SK-N-MC (cell line): ENCODE measurements around the gene CSNK1G1.

ENCODE experiments used
- DNase-seq: peaks from one replicate; pipeline ENCODE4 v3.0.0-alpha.2; 2011; ENCODE audit warnings: low read depth, low spot score
- H3K27ac ChIP-seq: fragments of 200-600 bp; sonication (generic); 2 replicates; pipeline ENCODE4 v1.5.1; 2016; ENCODE audit warnings: mixed run types
- H3K36me3 ChIP-seq: fragments of 200-600 bp; sonication (generic); 2 replicates; pipeline ENCODE4 v1.6.1; 2017; ENCODE audit warnings: antibody characterized with exemption, low read length, mixed read lengths; ENCODE audit not compliant: insufficient read depth
- H3K4me3 ChIP-seq: fragments of 200-600 bp; sonication (generic); 2 replicates; pipeline ENCODE4 v1.5.1; 2016
- H3K9ac ChIP-seq: fragments of 200-600 bp; sonication (generic); 2 replicates; pipeline ENCODE4 v1.8.0; 2017; ENCODE audit warnings: mixed run types, mixed read lengths; ENCODE audit not compliant: insufficient read length
- H3K9me3 ChIP-seq: fragments of 200-600 bp; sonication (generic); 2 replicates; pipeline ENCODE4 v1.6.1; 2017; ENCODE audit warnings: low read depth, mild to moderate bottlenecking, antibody characterized with exemption, low read length, moderate library complexity, mixed read lengths
- EZH2 ChIP-seq: fragments of 200-600 bp; sonication (generic); IDR thresholded peaks from one replicate; pipeline ENCODE4 v1.6.1; 2017; ENCODE audit warnings: antibody characterized with exemption
- FOXP2 ChIP-seq: optimal IDR thresholded peaks from 2 replicates; pipeline ENCODE3; 2011; ENCODE audit warnings: mild to moderate bottlenecking, moderate library complexity; ENCODE audit not compliant: insufficient read depth; ENCODE audit errors: extremely low read length, control extremely low read depth
- POLR2AphosphoS5 ChIP-seq: IDR thresholded peaks from 2 replicates; pipeline ENCODE4 v1.6.1; 2012; ENCODE audit warnings: mild to moderate bottlenecking, low read depth, low read length, borderline replicate concordance

Gene CSNK1G1

DNA sequence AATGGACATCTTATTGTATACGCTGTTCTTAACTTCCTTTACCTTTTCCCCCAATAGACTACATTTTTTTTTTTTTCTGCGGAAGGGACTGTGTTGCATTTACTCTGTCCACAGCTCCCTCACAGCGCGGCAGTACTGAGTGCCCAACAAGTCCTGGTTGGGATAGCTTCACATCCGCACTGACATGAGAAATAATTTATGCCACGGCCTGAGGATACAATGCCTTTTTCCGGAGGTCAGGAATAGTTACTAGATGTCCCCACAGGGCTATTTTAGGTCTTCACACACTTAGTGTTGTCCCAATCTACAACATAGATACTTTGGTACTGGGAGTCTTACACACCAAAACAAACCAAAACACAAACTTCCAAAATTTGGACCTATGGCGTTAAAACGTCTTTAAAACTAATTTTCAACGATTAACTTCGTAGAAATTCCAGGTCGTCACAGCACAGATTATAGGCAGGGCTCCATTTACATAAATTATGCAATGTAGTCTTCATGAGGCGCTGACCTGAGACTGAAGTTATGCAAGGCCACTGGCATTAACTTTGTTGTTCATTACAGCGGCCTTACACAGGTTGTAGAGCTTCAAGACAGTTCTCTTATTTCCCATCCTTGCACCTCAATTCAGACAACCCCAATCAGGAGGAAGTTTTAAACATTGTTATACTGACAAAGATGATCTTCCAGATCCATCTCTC is 192.2 kb downstream of the CSNK1G1 start:
- peaks cover 14% of the 10 kb centered on the region for H3K36me3 ChIP-seq
- peak overlapping the region; percentile 37; the same call in 1 of the 2 replicates for H3K27ac ChIP-seq
- peak overlapping the region; percentile 88 for H3K4me3 ChIP-seq
- no peak for DNase-seq
- no peaks in the 10 kb centered on the region for H3K9me3 ChIP-seq
- H3K9ac ChIP-seq, result peak overlapping the region; percentile 66
- no peak for TF ChIP-seq POLR2AphosphoS5

- peak; percentile 37 for TF ChIP-seq FOXP2
- TF ChIP-seq EZH2, result no peak
- peak; percentile 79 for TF ChIP-seq POLR2AphosphoS5
- no peaks in the 10 kb centered on the region for H3K9me3 ChIP-seq
Observed at GRCh38 chr15:64162869-64163658, 192.9 kb downstream of the CSNK1G1 start, which contains the start of gene PPIB. Gene PPIB (minus strand): TSS chr15:64163022. CDS start chr15:64162986, 36 bp downstream.

GRCh38 chr15:64162478-64162868 is 193.5 kb downstream of the CSNK1G1 start:
- Histone ChIP-seq H3K36me3 (peaks cover 28% of the 10 kb centered on the region), H3K9ac (peak overlapping the region; percentile 84), H3K4me3 (peak overlapping the region; percentile 88), H3K27ac (no peak overlapping the region), H3K9me3 (no peaks in the 10 kb centered on the region)
- DNase-seq, result no peak
- no peak for TF ChIP-seq EZH2
- no peak for TF ChIP-seq FOXP2
- no peak for TF ChIP-seq POLR2AphosphoS5

More at GRCh38 chr15:64162869-64163658, 192.9 kb downstream of the CSNK1G1 start, which contains the start of gene PPIB:
- DNase-seq, result peak; percentile 60
- Histone ChIP-seq H3K36me3 (peaks cover 22% of the 10 kb centered on the region), H3K4me3 (peak within 1 kb of the TSS; percentile 88), H3K27ac (peak within 1 kb of the TSS; percentile 37; the same call in 1 of the 2 replicates), H3K9ac (peak within 1 kb of the TSS; percentile 84)

DNA sequence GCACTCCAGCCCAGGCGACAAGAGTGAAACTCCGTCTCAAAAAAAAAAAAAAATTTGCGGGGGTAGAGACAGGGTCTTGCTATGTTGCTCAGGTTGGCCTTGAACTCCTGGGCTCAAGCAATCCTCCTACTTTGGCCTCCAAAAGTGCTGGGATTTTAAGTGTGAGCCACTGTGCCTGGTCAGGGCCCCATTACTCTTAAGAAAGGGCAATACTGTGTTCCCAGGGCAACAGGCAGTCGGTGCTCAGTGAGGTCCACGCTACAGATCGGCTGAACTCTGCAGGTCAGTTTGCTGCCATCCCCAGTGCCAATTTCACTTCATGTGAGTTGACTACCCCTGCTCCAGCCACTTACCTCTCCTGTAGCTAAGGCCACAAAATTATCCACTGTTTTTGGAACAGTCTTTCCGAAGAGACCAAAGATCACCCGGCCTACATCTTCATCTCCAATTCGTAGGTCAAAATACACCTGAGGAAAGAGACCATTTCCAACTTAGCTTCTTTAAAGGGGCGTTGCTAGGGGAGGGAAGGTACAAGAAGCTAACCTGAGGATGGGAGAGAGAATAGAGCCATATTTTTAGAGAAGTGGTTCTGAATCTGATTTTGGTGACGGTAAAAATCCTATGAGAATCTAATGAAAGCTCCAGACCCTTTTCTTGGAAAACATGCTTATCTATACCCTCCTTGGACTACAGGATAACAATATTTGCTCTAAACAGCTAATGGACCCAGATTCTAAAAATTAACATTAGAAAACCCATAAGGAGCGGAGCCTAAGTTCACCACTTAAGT is 194.1 kb downstream of the CSNK1G1 start:
- peak overlapping the region; percentile 88 for H3K4me3 ChIP-seq
- H3K9me3 ChIP-seq, result no peaks in the 10 kb centered on the region
- TF ChIP-seq POLR2AphosphoS5 (no peak), FOXP2 (no peak), EZH2 (no peak)
- peaks cover 33% of the 10 kb centered on the region for H3K36me3 ChIP-seq
- H3K27ac ChIP-seq, result no peak overlapping the region
- DNase-seq, result no peak
- H3K9ac ChIP-seq, result peak overlapping the region; percentile 84

- Histone ChIP-seq H3K4me3 (no peak overlapping the region), H3K9ac (no peak overlapping the region)
Observed at GRCh38 chr15:64158363-64159134, 197.4 kb downstream of the CSNK1G1 start.

GRCh38 chr15:64157599-64158125 is 198.3 kb downstream of the CSNK1G1 start:
- H3K27ac ChIP-seq, result no peak overlapping the region
- no peaks in the 10 kb centered on the region for H3K9me3 ChIP-seq
- H3K4me3 ChIP-seq, result no peak overlapping the region
- H3K36me3 ChIP-seq, result peaks cover 45% of the 10 kb centered on the region
- TF ChIP-seq EZH2, result no peak
- TF ChIP-seq FOXP2, result no peak
- no peak for TF ChIP-seq POLR2AphosphoS5
- no peak overlapping the region for H3K9ac ChIP-seq
- DNase-seq, result no peak

More at GRCh38 chr15:64158363-64159134, 197.4 kb downstream of the CSNK1G1 start:
- Histone ChIP-seq H3K27ac (no peak overlapping the region), H3K36me3 (peaks cover 45% of the 10 kb centered on the region), H3K9me3 (no peaks in the 10 kb centered on the region)
- no peak for DNase-seq
- TF ChIP-seq POLR2AphosphoS5 (no peak), FOXP2 (no peak)

DNA sequence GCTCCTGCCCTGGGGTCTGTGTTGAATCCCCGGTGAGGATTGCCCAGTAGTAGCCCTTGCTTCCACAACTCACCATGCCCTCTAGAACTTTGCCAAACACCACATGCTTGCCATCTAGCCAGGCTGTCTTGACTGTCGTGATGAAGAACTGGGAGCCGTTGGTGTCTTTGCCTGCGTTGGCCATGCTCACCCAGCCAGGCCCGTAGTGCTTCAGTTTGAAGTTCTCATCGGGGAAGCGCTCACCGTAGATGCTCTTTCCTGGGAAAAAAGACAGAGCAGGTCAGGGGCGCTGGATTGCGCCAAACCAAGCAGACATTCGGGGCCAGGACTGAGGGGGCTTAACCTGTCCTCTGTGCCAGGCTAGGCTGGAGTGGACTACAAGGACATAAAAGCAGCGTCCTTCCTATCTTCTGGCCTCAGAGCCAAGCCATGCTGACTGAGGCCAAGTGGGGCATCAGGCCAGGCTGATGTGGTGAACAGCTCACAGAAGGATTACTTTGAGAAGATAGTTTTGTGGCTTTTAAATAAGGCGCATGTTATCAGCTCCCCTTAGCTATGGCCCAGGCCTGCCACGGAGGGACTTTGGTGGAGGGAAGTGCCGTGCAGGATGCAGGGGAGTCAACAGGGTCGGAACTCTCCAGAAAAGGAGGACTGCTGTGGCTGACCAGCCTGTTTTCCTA is 199.2 kb downstream of the CSNK1G1 start:
- TF ChIP-seq EZH2 (no peak), FOXP2 (no peak), POLR2AphosphoS5 (no peak)
- peaks cover 45% of the 10 kb centered on the region for H3K36me3 ChIP-seq
- no peak overlapping the region for H3K27ac ChIP-seq

More for the DNA sequence above, 199.2 kb downstream of the CSNK1G1 start:
- Histone ChIP-seq H3K9ac (no peak overlapping the region), H3K4me3 (no peak overlapping the region), H3K9me3 (no peaks in the 10 kb centered on the region)
- no peak for DNase-seq
